ENCODE results near the gene ADGRA1. TPM values are rescaled to one million over a fixed set of nuclear protein-coding genes. Genes with fewer than 3 reads are reported as not detected.

The ADGRA1 gene
- total and polyA plus RNA-seq, 2 experiments from 2014 or later = 0.23 to 0.52 TPM

GRCh38 chr10:133081636-133082035 lies 6.1 kb upstream of the ADGRA1 start:
- no peaks in the 10 kb centered on the region for H3K36me3 ChIP-seq (ENCODE audit: insufficient read depth)
- H3K9me2 ChIP-seq (ENCODE audit: insufficient read depth) = no peaks in the 10 kb centered on the region
- TF ChIP-seq CREB1 (CRISPR knock-in tag; IDR thresholded peaks at IDR 0.05; ENCODE audit: low read depth) = no peak
- TF ChIP-seq, protein P1, sequence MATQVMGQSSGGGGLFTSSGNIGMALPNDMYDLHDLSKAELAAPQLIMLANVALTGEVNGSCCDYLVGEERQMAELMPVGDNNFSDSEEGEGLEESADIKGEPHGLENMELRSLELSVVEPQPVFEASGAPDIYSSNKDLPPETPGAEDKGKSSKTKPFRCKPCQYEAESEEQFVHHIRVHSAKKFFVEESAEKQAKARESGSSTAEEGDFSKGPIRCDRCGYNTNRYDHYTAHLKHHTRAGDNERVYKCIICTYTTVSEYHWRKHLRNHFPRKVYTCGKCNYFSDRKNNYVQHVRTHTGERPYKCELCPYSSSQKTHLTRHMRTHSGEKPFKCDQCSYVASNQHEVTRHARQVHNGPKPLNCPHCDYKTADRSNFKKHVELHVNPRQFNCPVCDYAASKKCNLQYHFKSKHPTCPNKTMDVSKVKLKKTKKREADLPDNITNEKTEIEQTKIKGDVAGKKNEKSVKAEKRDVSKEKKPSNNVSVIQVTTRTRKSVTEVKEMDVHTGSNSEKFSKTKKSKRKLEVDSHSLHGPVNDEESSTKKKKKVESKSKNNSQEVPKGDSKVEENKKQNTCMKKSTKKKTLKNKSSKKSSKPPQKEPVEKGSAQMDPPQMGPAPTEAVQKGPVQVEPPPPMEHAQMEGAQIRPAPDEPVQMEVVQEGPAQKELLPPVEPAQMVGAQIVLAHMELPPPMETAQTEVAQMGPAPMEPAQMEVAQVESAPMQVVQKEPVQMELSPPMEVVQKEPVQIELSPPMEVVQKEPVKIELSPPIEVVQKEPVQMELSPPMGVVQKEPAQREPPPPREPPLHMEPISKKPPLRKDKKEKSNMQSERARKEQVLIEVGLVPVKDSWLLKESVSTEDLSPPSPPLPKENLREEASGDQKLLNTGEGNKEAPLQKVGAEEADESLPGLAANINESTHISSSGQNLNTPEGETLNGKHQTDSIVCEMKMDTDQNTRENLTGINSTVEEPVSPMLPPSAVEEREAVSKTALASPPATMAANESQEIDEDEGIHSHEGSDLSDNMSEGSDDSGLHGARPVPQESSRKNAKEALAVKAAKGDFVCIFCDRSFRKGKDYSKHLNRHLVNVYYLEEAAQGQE (IDR thresholded peaks at IDR 0.05; ENCODE audit: unreplicated experiment) = no peak
- no peak for TF ChIP-seq ZNF331 (CRISPR knock-in tag; IDR thresholded peaks at IDR 0.05; ENCODE audit: low read depth)
- TF ChIP-seq STAT1 (IDR thresholded peaks at IDR 0.05; ENCODE audit: unreplicated experiment) = no peak
- no peak for TF ChIP-seq JUNB (IDR thresholded peaks at IDR 0.05; ENCODE audit: unreplicated experiment)
- TF ChIP-seq POLR2AphosphoS5 (IDR thresholded peaks at IDR 0.05; ENCODE audit: low read depth) = no peak
- TF ChIP-seq ZNF114 (CRISPR knock-in tag; IDR thresholded peaks at IDR 0.05) = no peak
- no peak for TF ChIP-seq EZH2 (IDR thresholded peaks at IDR 0.05; ENCODE audit: low read depth, unreplicated experiment)
- no peak for TF ChIP-seq CTCF (conservative IDR thresholded peaks at IDR 0.05; ENCODE audit: low read depth in 2 of 2)
- TF ChIP-seq ETS1 (IDR thresholded peaks at IDR 0.05) = no peak
- H3F3A ChIP-seq (replicated peaks; ENCODE audit: low read depth) = no peaks in the 10 kb centered on the region
- no peaks in the 10 kb centered on the region for H3K36me3 Mint-ChIP-seq (ENCODE audit: low read depth)
- H3K4me2 ChIP-seq = no peak overlapping the region
- H3K27me3 ChIP-seq (ENCODE audit: insufficient read depth) = peaks cover 4% of the 10 kb centered on the region; the same call in 1 of the 2 replicates
- ATAC-seq (no peak), DNase-seq (ENCODE audit: low spot score) (no peak)
- no peak overlapping the region for H3K4me3 Mint-ChIP-seq
- no peak overlapping the region for H3K4me3 ChIP-seq
- no peaks in the 10 kb centered on the region for H3K4me1 ChIP-seq (ENCODE audit: insufficient read depth)
- H3K27ac ChIP-seq (ENCODE audit: low read depth) = no peak overlapping the region
- no peaks in the 10 kb centered on the region; the same call in 2 of the 3 replicates for H3K9me3 Mint-ChIP-seq
- H3K27ac Mint-ChIP-seq = no peak overlapping the region
- peaks cover 9% of the 10 kb centered on the region for H3K27me3 Mint-ChIP-seq (ENCODE audit: insufficient read depth, low read depth, poor library complexity)
- H3K4me1 Mint-ChIP-seq = no peaks in the 10 kb centered on the region; the same call in 2 of the 3 replicates
- H2AFZ ChIP-seq = no peak overlapping the region
- H3K79me2 ChIP-seq (replicated peaks; ENCODE audit: insufficient read depth) = no peaks in the 10 kb centered on the region
- no peaks in the 10 kb centered on the region for H4K20me1 ChIP-seq (replicated peaks; ENCODE audit: insufficient read depth)
